Neural crest cell (in vitro differentiated cells): ENCODE measurements around the gene SMARCA4. TPM values are rescaled to one million over a fixed set of nuclear protein-coding genes. Genes with fewer than 3 reads are reported as not detected.
"Not testable (repeated sequence)": the region's sequence is repeated elsewhere in the genome, so short reads cannot be mapped to it uniquely, and the experiment has no call there.

ENCODE experiments used
- DNase-seq: peaks from one replicate; pipeline ENCODE4 v3.0.0; 2021; ENCODE audit warnings: low read depth, mixed read lengths, low spot score
- H3K27ac Mint-ChIP-seq: one replicate; pipeline ENCODE4 v1.8.0; 2021; ENCODE audit warnings: mild to moderate bottlenecking, mixed read lengths; ENCODE audit not compliant: unreplicated experiment
- H3K27me3 Mint-ChIP-seq: 2 replicates; pipeline ENCODE4 v1.8.0; 2021; ENCODE audit warnings: low read depth, mild to moderate bottlenecking, mixed read lengths
- H3K36me3 Mint-ChIP-seq: 2 replicates; pipeline ENCODE4 v1.8.0; 2021; ENCODE audit warnings: low read depth, mild to moderate bottlenecking, mixed read lengths
- H3K4me1 Mint-ChIP-seq: 2 replicates; pipeline ENCODE4 v1.8.0; 2021; ENCODE audit warnings: mixed read lengths
- H3K4me3 Mint-ChIP-seq: one replicate; pipeline ENCODE4 v1.8.0; 2021; ENCODE audit warnings: mild to moderate bottlenecking, mixed read lengths
- H3K9me3 Mint-ChIP-seq: 2 replicates; pipeline ENCODE4 v1.8.0; 2021; ENCODE audit warnings: mixed read lengths
- total RNA-seq: library from RNA; stranded (reverse); gene quantifications from 2 replicates; pipeline ENCODE4 v1.2.1, GENCODE V29; 2021
- TF ChIP-seq, protein P1 (sequence below): fragments of 200-600 bp; sonication (generic); conservative IDR thresholded peaks from 2 replicates; pipeline ENCODE4 v1.5.0; 2021; ENCODE audit warnings: antibody characterized with exemption, mild to moderate bottlenecking

Gene SMARCA4
- total RNA-seq, 1 donor from 2014 or later, result 363 TPM

DNA sequence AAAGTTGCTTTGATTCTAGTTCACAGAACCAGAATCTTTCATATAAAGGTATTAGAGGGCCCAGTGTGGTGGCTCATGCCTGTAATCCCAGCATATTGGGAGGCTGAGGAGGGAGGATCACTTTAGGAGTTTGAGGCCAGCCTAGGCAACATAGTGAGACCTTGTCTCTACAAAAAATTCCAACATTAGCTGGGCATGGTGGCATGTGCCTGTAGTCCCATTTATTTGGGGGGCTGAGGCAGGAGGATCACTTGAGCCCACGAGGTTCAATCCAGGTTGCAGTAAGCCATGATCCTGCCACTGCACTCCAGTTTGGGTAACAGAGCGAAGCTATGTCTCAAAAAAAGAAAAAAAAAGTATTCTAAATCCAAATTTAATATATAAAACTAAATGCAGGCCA lies 137.5 kb downstream of the SMARCA4 start:
- H3K4me1 Mint-ChIP-seq, result peaks cover 20% of the 10 kb centered on the region
- no peaks in the 10 kb centered on the region for H3K9me3 Mint-ChIP-seq
- no peak overlapping the region for H3K4me3 Mint-ChIP-seq
- DNase-seq, result no peak
- TF ChIP-seq, protein P1, sequence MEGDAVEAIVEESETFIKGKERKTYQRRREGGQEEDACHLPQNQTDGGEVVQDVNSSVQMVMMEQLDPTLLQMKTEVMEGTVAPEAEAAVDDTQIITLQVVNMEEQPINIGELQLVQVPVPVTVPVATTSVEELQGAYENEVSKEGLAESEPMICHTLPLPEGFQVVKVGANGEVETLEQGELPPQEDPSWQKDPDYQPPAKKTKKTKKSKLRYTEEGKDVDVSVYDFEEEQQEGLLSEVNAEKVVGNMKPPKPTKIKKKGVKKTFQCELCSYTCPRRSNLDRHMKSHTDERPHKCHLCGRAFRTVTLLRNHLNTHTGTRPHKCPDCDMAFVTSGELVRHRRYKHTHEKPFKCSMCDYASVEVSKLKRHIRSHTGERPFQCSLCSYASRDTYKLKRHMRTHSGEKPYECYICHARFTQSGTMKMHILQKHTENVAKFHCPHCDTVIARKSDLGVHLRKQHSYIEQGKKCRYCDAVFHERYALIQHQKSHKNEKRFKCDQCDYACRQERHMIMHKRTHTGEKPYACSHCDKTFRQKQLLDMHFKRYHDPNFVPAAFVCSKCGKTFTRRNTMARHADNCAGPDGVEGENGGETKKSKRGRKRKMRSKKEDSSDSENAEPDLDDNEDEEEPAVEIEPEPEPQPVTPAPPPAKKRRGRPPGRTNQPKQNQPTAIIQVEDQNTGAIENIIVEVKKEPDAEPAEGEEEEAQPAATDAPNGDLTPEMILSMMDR, result no peak
- H3K27me3 Mint-ChIP-seq, result no peaks in the 10 kb centered on the region
- H3K27ac Mint-ChIP-seq, result no peak overlapping the region
- peaks cover 33% of the 10 kb centered on the region for H3K36me3 Mint-ChIP-seq

- peak overlapping the region; percentile 37 for H3K27ac Mint-ChIP-seq
- peaks cover 20% of the 10 kb centered on the region for H3K4me1 Mint-ChIP-seq
- no peak overlapping the region for H3K4me3 Mint-ChIP-seq
- H3K36me3 Mint-ChIP-seq, result peaks cover 33% of the 10 kb centered on the region
- no peak for DNase-seq
- no peaks in the 10 kb centered on the region for H3K9me3 Mint-ChIP-seq
- H3K27me3 Mint-ChIP-seq, result no peaks in the 10 kb centered on the region
- TF ChIP-seq, protein P1, result no peak
These were observed 138.0 kb downstream of the SMARCA4 start for GRCh38 chr19:11098861-11099260.

- Mint-ChIP-seq H3K4me3 (peak overlapping the region; percentile 41), H3K4me1 (peaks cover 13% of the 10 kb centered on the region), H3K36me3 (peaks cover 31% of the 10 kb centered on the region), H3K27me3 (no peaks in the 10 kb centered on the region), H3K27ac (peak overlapping the region; percentile 72), H3K9me3 (no peaks in the 10 kb centered on the region)
- no peak for DNase-seq
- TF ChIP-seq, protein P1, result no peak
These were observed 139.2 kb downstream of the SMARCA4 start for GRCh38 chr19:11100049-11100448.

DNA sequence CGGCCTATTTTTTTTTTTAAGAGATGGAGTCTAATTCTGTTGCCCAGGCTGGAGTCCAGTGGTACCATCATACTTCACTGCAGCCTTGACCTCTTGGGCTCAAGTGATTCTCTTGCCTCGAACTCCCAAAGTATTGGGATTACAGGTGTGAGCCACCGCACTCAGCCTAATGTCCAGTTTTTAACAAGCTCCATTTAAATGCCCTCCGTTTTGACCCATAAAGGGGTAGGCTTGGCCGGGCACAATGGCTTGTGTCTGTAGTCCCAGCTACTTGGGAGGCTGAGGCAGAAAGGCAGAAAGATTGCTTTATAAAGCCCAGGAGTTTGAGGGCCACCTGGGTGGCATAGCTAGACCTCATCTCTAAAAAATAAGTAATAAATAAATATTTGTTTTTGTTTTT lies 140.2 kb downstream of the SMARCA4 start:
- no peaks in the 10 kb centered on the region for H3K27me3 Mint-ChIP-seq
- H3K4me1 Mint-ChIP-seq, result peaks cover 11% of the 10 kb centered on the region
- peaks cover 26% of the 10 kb centered on the region for H3K36me3 Mint-ChIP-seq
- H3K27ac Mint-ChIP-seq, result no peak overlapping the region
- no peak for DNase-seq
- H3K4me3 Mint-ChIP-seq, result no peak overlapping the region
- TF ChIP-seq, protein P1, result no peak
- no peaks in the 10 kb centered on the region for H3K9me3 Mint-ChIP-seq

- H3K9me3 Mint-ChIP-seq, result no peaks in the 10 kb centered on the region
- TF ChIP-seq, protein P1, result no peak
- H3K4me3 Mint-ChIP-seq, result no peak overlapping the region
- H3K27me3 Mint-ChIP-seq, result no peaks in the 10 kb centered on the region
- no peak overlapping the region for H3K27ac Mint-ChIP-seq
- peaks cover 6% of the 10 kb centered on the region for H3K4me1 Mint-ChIP-seq
- peaks cover 26% of the 10 kb centered on the region for H3K36me3 Mint-ChIP-seq
- no peak for DNase-seq
These were observed 142.1 kb downstream of the SMARCA4 start for GRCh38 chr19:11102944-11103343.

- not testable (repeated sequence) for DNase-seq
These were observed 142.8 kb downstream of the SMARCA4 start for GRCh38 chr19:11103667-11104066.

More at GRCh38 chr19:11103667-11104066, 142.8 kb downstream of the SMARCA4 start:
- H3K27ac Mint-ChIP-seq, H3K4me1 Mint-ChIP-seq, H3K4me3 Mint-ChIP-seq, H3K9me3 Mint-ChIP-seq, H3K27me3 Mint-ChIP-seq: not testable (repeated sequence)
- peaks cover 29% of the 10 kb centered on the region for H3K36me3 Mint-ChIP-seq
